ENCODE measurements around the gene SPINK9. TPM values are rescaled to one million over a fixed set of nuclear protein-coding genes. Genes with fewer than 3 reads are reported as not detected.

Gene SPINK9
- total RNA-seq, 1 experiment from 2014 or later = not detected

GRCh38 chr5:148381906-148382305, 46.5 kb downstream of the SPINK9 start:
- POLR2A ChIA-PET = no interaction called here
- intact Hi-C loops (cut with micrococcal nuclease; ENCODE audit: unreplicated experiment) = loop anchor here (2.0 kb wide), 1 partner anchor 235 kb away; no protein-coding TSS in a partner anchor
- TF ChIP-seq, protein P1, sequence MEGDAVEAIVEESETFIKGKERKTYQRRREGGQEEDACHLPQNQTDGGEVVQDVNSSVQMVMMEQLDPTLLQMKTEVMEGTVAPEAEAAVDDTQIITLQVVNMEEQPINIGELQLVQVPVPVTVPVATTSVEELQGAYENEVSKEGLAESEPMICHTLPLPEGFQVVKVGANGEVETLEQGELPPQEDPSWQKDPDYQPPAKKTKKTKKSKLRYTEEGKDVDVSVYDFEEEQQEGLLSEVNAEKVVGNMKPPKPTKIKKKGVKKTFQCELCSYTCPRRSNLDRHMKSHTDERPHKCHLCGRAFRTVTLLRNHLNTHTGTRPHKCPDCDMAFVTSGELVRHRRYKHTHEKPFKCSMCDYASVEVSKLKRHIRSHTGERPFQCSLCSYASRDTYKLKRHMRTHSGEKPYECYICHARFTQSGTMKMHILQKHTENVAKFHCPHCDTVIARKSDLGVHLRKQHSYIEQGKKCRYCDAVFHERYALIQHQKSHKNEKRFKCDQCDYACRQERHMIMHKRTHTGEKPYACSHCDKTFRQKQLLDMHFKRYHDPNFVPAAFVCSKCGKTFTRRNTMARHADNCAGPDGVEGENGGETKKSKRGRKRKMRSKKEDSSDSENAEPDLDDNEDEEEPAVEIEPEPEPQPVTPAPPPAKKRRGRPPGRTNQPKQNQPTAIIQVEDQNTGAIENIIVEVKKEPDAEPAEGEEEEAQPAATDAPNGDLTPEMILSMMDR (IDR thresholded peaks at IDR 0.05; ENCODE audit: insufficient read depth in 1 of 2, low read depth in 1 of 2, low read length in 1 of 2, severe bottlenecking in 1 of 2, unreplicated experiment in 1 of 2) = no peak
- BruUV-seq (replicated peaks) = no TSS peak
- Histone ChIP-seq H3K36me3 (ENCODE audit: control insufficient read depth, insufficient read depth, low read length) (no peaks in the 10 kb centered on the region), H3K27me3 (replicated peaks; ENCODE audit: control insufficient read depth, insufficient read depth, low read length) (no peaks in the 10 kb centered on the region), H3K4me3 (ENCODE audit: low read depth, low read length) (no peak overlapping the region), H3K9me3 (no peaks in the 10 kb centered on the region), H3K4me1 (peaks cover 16% of the 10 kb centered on the region)
- H3K27ac Mint-ChIP-seq (ENCODE audit: unreplicated experiment) = no peak overlapping the region
- no peak overlapping the region for H3K4me3 Mint-ChIP-seq (ENCODE audit: unreplicated experiment)
- no peak for DNase-seq
- CTCF ChIA-PET = no interaction called here
- peaks cover 9% of the 10 kb centered on the region for H3K36me3 Mint-ChIP-seq (ENCODE audit: insufficient read depth, unreplicated experiment)
- H3K27me3 Mint-ChIP-seq (ENCODE audit: insufficient read depth, unreplicated experiment) = no peaks in the 10 kb centered on the region
- peaks cover 13% of the 10 kb centered on the region for H3K9me3 Mint-ChIP-seq (ENCODE audit: unreplicated experiment)
- H3K4me1 Mint-ChIP-seq (ENCODE audit: low read depth, unreplicated experiment) = peaks cover 9% of the 10 kb centered on the region

DNA sequence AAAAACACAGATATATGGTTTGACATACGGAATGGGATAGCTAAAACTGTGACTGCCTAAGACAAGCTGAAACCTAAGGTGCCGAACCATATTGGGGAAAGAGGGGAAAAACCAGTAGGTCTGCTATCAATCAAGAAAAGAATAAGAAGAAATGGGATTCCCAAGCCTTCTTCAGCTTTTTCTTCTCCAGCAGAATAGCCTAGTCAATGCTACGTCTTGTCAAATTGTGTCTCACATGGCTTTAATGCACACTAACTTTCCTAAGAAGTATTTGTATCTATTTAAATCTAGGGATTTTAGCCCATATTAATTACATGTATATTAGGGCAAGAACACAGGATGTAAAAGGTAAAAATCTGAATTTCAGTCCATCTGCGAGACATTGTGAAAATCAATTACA, 47.6 kb downstream of the SPINK9 start:
- Histone ChIP-seq H3K4me3 (ENCODE audit: low read depth, low read length) (peak overlapping the region; percentile 74), H3K9me3 (no peaks in the 10 kb centered on the region), H3K27me3 (replicated peaks; ENCODE audit: control insufficient read depth, insufficient read depth, low read length) (no peaks in the 10 kb centered on the region), H3K4me1 (peaks cover 16% of the 10 kb centered on the region), H3K36me3 (ENCODE audit: control insufficient read depth, insufficient read depth, low read length) (no peaks in the 10 kb centered on the region)
- Mint-ChIP-seq H3K9me3 (ENCODE audit: unreplicated experiment) (peaks cover 11% of the 10 kb centered on the region), H3K36me3 (ENCODE audit: insufficient read depth, unreplicated experiment) (peaks cover 9% of the 10 kb centered on the region), H3K27ac (ENCODE audit: unreplicated experiment) (peak overlapping the region; percentile 98), H3K27me3 (ENCODE audit: insufficient read depth, unreplicated experiment) (no peaks in the 10 kb centered on the region), H3K4me1 (ENCODE audit: low read depth, unreplicated experiment) (peaks cover 15% of the 10 kb centered on the region), H3K4me3 (ENCODE audit: unreplicated experiment) (peak overlapping the region; percentile 92)
- TF ChIP-seq, protein P1 (IDR thresholded peaks at IDR 0.05; ENCODE audit: insufficient read depth in 1 of 2, low read depth in 1 of 2, low read length in 1 of 2, severe bottlenecking in 1 of 2, unreplicated experiment in 1 of 2) = no peak
- DNase-seq = no peak
- CTCF ChIA-PET = interaction anchor here (0.7 kb wide), 1 partner anchor 58 kb away, joined by 3 read pairs; no protein-coding TSS in a partner anchor
- BruUV-seq (replicated peaks) = TSS peak; percentile 91
- intact Hi-C loops (cut with micrococcal nuclease; ENCODE audit: unreplicated experiment) = loop anchor here (1.0 to 2.0 kb wide), 2 partner anchors 15 to 236 kb away; no protein-coding TSS in a partner anchor
- POLR2A ChIA-PET = interaction anchor here (0.8 to 1.1 kb wide), 2 partner anchors 16 to 22 kb away, joined by 3 to 5 read pairs; no protein-coding TSS in a partner anchor

DNA sequence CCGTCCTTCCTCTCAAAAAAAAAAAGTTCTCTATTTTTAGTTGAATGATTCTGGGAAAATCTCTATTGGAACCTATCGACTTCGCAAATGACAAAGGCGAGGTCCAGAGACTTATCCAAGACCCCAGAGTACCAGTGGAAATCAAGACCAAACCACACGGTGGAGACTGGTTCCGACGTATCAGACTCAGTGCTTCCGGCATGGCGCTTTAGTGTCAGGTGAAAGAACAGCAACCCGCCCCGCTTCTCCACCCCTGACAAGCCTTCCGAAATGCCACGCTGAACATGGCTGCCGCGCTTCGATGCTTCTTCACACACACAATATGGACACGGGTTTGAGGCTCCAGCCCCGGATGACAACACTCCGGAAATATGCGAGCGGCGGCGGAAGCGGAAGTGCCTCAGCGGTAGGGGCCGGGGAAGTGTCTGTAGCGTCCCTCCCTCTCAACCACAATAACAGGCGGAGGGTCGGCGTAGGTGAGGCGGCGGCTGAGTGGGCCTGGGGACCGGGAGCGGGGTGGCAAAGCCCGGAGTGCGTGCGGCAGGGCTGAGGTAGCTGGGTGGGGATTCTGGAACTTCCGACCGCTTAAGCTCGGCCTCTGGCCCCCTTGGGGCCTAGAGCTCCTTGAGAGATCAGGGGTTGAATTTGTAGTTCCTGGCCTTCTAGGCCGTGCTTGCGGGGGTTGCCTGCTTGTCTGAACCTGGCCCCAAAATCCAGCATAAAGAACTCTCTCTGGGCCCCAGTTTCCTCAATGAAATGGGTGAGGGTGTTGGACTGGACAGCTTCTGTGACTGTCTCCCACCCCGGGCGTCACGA, 48.4 kb downstream of the SPINK9 start, which contains the start of gene FBXO38:
Gene FBXO38, plus strand, starts transcription at position 395 of the 816 bp plus-strand sequence. CDS start 10,819 bp downstream, outside the sequence.
- Mint-ChIP-seq H3K9me3 (ENCODE audit: unreplicated experiment) (peaks cover 2% of the 10 kb centered on the region), H3K36me3 (ENCODE audit: insufficient read depth, unreplicated experiment) (peaks cover 13% of the 10 kb centered on the region), H3K4me1 (ENCODE audit: low read depth, unreplicated experiment) (peaks cover 15% of the 10 kb centered on the region), H3K4me3 (ENCODE audit: unreplicated experiment) (peak within 1 kb of the TSS; percentile 92), H3K27ac (ENCODE audit: unreplicated experiment) (peak within 1 kb of the TSS; percentile 98), H3K27me3 (ENCODE audit: insufficient read depth, unreplicated experiment) (no peaks in the 10 kb centered on the region)
- intact Hi-C loops (cut with micrococcal nuclease; ENCODE audit: unreplicated experiment) = loop anchor here (1.0 to 2.0 kb wide), 2 partner anchors 15 to 237 kb away; no protein-coding TSS in a partner anchor
- peak; percentile 96 to 97 for DNase-seq
- POLR2A ChIA-PET = interaction anchor here (0.6 to 1.2 kb wide), 3 partner anchors 10 to 21 kb away, joined by 3 to 5 read pairs (median 3); no protein-coding TSS in a partner anchor
- Histone ChIP-seq H3K9me3 (no peaks in the 10 kb centered on the region), H3K4me3 (ENCODE audit: low read depth, low read length) (peak within 1 kb of the TSS; percentile 74), H3K27me3 (replicated peaks; ENCODE audit: control insufficient read depth, insufficient read depth, low read length) (no peaks in the 10 kb centered on the region), H3K4me1 (peaks cover 16% of the 10 kb centered on the region), H3K36me3 (ENCODE audit: control insufficient read depth, insufficient read depth, low read length) (no peaks in the 10 kb centered on the region)
- TF ChIP-seq, protein P1 (IDR thresholded peaks at IDR 0.05; ENCODE audit: insufficient read depth in 1 of 2, low read depth in 1 of 2, low read length in 1 of 2, severe bottlenecking in 1 of 2, unreplicated experiment in 1 of 2) = peak in 1 of 2 experiments; percentile 1
- no TSS peak for BruUV-seq (replicated peaks)
- CTCF ChIA-PET = interaction anchor here (1.2 to 1.4 kb wide), 2 partner anchors 15 to 347 kb away, joined by 5 read pairs; no protein-coding TSS in a partner anchor
